Uterine smooth muscle cell (primary cell): Measurements from ENCODE around the gene ZNRF2. TPM values are rescaled to one million over a fixed set of nuclear protein-coding genes. Genes with fewer than 3 reads are reported as not detected.

Experiments
- total RNA-seq: library from RNA; depleted of rRNA; stranded (reverse); fragments of >200 nt; gene quantifications from 2 replicates; pipeline ENCODE4 v1.2.3, GENCODE V29; 2014

ZNRF2 gene
- 5.5 and 6.9 TPM in 2 replicates for total RNA-seq

GRCh38 chr7:30284298-30285066 lies at the start of gene ZNRF2:
ZNRF2 (plus strand) TSS chr7:30284597; CDS start chr7:30285358, 761 bp downstream.

Other genes with a start within 250 kb of the ZNRF2 start
- 6.2 and 11.6 TPM in 2 replicates for gene MTURN, start 149.6 kb upstream of the ZNRF2 start, total RNA-seq
- gene NOD1, start 194.2 kb downstream of the ZNRF2 start, total RNA-seq: 3.5 and 4.2 TPM in 2 replicates
- 21.5 and 24.1 TPM in 2 replicates for gene GGCT, start 220.2 kb downstream of the ZNRF2 start, total RNA-seq